Bone marrow (tissue), 2 donors: ENCODE measurements around the gene ERG28.
"Not testable (repeated sequence)": the region's sequence is repeated elsewhere in the genome, so short reads cannot be mapped to it uniquely, and the experiment has no call there.

Experiments
- DNase-seq, 2 donors: peaks; one replicate each; lab custom pipeline; 2025; lab: John Stamatoyannopoulos, UW

Gene ERG28, protein sequence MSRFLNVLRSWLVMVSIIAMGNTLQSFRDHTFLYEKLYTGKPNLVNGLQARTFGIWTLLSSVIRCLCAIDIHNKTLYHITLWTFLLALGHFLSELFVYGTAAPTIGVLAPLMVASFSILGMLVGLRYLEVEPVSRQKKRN

DNA sequence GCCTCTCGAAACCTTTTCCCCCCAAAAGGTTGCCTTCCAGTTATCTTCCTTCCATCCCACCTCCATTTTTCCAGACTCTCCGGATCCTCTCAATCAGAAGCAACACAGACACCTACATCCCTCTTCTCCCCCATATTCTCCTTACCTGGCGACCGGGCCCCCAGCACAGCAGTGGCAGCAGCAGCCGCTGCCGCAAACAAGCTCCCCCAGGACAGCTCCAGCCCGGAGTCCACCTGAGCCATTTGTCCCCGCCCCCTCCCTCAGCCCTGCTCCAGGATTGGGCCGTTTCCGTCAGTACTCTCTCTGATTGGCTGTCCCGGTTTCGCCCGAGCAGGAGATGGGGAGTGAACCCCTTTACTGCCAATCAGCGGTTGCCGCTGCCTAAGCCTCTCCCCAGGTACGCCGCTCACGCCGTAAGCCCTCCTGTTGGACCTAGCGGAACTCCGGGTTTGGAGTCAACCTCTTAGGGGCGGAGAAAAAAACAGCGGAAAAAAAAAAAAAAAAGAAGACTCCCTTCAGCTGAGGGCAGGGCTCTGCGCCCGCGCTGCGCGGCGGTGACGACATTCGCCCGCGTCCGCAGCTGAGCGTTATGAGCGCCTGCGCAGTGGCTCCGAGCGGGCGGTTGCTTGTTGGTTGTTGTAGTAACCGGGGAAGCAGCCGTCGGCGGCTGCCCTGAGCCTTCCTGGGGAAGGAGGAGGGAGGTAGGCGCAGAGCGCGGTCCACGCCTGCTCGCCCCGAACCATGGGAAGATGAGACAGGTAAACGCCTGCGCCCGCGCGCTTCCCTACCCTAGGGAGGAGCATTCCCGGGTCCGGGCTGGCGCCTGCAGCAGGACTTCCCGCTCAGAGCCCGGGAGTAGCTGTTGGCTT lies at the start of gene ERG28, which contains the start of gene TTLL5:
Gene ERG28 (minus strand): TSS at position 247 of the 869 bp plus-strand sequence. CDS start 3,374 bp downstream, outside the sequence.
Gene TTLL5 (plus strand): TSS at position 617 of the 869 bp plus-strand sequence. CDS start 1,904 bp downstream, outside the sequence.
- peak; percentile 87 to 96 for DNase-seq

DNA sequence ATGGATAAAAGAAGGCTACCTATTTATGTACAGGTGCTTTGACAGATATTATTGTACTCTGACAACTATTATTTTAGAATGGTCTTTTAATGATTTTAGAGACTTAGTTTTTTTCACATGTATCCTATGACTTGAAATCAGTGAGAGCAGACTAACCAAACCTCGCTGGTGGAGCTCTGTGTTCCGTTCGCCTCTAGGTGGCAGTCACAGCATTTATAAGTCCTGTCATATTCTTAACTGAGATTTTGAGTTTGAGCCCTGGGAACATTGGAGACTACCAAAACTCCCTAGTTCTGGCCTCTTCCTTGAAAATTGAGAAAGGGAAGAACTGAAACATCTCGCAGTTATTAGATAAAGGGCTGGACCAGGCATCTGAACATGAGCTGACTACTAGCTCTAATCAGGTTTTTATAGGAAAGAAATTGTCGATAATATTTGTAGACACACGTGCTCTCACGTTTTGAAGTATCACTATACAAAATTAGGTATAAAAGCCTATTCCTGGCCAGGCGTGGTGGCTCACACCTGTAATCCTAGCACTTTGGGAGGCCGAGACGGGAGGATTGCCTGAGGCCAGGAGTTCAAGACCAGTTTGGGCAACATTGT lies 48.6 kb upstream of the ERG28 start:
- peak in 1 of 2 donors; percentile 75 for DNase-seq

DNA sequence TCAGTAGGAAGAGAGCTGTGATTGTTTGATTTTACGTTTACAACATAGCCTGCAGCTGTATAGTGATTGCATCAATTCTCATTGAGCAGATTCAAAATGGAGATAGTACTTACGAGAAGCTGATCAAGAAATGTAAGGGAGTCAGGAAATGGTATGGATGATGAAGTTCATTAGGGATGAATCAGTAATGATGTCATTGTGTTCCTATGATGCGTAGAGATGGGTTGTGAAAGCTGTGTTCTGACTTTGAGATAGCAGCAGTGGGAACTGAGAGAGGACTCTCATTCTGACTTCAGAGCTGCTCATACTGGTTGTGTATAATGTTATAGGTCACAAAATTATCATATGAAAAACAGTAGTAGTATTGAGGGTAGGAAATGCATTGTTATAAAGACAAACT lies 44.3 kb upstream of the ERG28 start:
- DNase-seq = no peak

DNA sequence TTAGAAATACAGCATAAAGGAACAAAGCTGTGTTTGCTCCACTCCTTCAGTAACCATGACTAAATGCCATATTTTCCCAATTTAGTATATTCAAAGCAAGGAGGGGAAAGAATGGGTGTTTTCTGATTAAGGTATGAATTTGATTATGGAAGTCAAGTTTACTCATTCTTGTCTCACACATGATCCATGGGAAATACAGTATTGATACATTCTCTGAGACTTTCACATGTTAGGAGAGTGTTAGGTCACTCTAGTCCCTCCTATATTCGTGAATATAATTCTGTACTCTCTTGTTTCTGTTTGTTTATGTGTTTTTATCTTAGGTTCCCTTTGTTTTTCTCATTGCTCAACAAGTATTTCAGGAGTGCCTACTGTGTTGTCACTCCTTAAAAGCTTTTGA lies 42.8 kb upstream of the ERG28 start:
- DNase-seq = no peak

DNA sequence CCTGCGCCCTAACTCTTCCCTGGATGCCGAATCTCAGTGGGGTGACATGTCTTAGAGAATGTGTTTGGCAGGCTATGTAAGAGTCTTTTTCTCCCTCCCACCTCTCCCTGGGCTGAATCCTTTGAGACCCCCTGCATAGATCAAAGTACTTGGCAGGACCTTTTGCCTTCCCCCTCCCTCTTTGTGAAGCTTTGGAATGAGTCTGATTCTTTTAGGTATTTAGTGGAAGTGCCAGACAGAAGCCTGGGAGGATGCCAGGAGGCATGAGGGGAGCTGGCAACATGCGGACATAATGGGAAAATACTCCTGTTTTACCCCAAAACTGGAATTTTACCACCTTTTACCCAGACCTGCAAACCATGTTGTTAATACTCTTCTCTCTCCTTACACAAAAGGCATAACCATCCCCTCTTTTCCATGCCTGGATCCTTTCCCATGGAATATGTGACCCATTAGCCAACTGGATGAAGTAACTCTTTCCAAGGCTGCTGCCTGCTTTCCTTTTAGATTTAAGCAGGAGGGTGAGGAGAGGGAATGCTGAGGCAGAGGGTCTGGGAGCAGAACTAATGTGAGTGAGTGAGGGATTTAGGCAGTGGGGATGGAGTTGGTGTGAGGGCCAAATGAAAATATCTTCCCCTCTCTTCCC lies 42.1 kb upstream of the ERG28 start:
- DNase-seq = no peak

DNA sequence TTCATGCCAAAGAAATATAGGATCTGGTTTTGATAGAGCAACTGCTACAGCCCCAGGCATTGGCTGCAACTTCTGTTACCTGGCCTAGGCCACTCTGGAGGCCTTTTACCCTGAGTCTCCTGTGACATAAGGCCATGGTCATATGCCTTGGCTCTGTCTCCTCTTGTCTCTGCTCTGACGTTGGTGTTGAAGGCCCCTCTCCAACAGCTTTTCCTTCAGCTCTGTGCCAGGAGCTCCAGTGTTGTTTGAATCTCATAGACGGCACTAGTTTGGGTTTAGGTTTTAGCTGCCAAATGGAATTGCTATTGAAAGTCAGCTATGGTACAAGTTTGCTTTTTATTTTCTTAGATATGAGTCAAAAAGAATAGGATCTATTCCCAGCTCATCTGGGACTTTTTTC lies 41.4 kb upstream of the ERG28 start:
- DNase-seq = no peak

DNA sequence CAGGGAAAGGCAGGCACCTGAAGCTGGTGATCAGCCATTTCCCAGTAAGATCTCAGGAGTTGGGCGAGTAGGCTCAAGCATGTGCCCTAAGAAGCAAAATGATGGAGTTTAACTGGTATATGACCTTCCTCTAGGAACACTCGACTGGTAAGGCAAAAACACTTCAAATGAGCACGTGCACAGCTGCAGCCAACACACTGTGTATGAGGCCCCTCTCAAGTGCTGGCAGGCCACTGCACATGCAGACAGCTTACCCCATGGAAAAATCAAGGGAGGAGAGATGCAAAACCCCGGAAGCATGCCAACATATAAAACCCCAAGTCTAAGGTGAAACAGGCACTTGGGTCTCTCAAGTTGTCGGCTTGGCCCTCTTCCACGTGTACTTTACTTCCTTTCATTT lies 39.6 kb upstream of the ERG28 start:
- no peak for DNase-seq

DNA sequence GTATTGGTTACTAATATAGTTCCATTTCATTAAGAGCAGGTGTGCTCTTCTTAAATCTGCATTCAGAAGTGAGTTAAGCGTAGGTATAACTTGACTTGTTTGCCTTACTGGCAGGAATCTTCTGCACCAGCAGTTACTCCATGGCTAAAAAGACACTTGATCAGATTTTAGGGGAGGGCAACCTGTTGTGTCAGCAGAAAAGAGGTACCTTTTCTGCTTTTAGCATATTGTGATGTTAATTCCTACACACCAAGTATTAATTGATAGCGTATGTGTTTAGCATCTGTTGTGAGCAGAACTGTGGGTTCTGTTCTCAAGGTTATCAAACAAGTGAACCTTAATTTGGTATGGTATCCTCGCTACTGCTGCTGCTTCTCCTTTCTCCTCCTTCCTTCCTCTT lies 38.7 kb upstream of the ERG28 start:
- no peak for DNase-seq

DNA sequence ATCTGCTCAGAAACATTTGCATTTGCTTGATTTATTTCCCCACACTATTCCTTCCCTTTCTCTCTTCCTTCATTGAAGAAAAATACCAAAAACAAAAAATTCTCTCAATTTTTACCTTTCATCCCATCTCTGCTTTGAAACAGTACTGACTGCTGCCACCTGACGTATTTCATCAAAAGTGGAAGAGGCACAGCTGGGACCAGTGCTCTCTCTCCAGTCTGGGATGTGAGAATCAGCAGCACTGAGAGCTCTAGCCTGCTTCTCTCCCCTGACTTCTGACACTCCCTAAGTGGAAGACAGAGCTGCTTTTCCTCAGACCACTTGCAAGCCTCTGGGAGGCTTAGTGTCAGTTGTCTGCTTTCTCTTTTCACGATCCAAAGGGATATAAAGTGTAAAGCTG lies 37.2 kb upstream of the ERG28 start:
- DNase-seq = no peak

DNA sequence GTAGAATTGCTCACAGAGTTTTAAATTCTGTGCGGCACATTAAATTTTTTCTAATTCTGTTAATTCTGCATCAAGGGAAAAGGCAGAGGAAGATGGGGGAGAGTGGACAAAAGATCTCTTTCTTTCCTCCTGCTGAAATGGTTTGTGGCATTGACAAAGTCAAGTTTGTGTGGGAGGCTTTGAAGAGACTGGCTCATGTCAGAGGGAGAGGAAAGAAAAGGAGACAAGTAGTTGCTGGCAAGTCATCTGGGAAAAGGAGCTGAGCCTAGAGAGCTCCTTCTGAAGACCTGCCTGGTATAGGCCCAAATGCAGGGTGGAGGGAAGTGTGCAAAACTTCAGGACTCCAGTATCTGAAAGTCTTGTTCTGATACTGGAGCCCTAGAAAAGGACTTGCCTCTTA lies 36.7 kb upstream of the ERG28 start:
- DNase-seq = no peak

DNA sequence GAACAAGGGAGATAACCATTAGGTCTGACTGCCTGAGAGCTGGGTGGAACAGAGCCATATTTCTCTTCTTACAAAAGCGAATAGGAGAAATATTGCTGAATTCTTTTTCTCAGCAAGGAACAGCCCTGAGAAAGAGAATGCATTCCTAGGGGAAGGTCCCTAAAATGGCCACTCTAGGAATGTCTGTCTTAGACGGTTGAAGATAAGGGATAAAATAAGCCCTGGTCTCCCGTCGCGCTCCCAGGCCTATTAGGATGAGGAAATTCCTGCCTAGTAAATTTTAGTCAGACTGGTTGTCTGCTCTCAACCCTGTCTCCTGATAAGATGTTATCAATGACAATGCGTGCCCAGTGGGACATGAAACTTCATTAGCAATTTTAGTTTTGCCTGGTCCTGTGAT lies 34.3 kb upstream of the ERG28 start:
- DNase-seq = not testable (repeated sequence)

DNA sequence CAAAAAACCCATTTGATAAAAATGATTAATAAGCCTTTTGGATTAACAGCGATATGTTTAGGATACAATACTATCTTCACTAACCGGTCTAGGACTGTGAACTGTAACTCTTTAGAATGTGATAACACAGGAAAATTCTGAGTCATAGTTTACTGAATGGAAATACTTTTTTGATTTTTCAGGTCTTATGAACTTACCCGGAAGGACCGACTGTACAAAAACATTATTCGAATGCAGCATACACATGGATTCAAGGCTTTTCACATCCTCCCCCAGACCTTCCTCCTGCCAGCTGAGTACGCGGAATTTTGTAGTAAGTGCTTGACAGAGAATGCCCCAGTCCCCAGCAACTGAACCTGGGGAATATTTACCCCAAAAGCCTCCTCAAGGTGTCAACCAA lies 29.3 kb upstream of the ERG28 start:
- no peak for DNase-seq

DNA sequence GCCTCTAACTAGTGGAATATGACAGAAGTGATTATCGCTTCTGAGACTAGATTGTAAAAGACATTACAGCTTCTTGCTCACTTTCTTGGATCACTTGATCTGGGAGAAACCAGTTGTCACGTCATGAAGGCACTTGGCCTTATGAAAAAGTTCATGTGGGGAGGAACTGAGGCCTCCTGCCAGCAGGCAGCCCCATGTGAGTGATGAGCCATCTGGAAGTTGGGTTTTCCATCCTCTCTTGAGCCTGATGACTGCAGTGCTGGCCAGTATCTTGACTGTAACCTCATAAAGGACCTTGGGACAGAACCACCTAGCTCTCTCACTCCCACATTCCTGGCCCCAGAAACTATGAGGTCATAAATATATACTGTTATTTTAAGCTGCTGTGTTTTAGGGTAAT lies 28.3 kb upstream of the ERG28 start:
- DNase-seq = no peak

DNA sequence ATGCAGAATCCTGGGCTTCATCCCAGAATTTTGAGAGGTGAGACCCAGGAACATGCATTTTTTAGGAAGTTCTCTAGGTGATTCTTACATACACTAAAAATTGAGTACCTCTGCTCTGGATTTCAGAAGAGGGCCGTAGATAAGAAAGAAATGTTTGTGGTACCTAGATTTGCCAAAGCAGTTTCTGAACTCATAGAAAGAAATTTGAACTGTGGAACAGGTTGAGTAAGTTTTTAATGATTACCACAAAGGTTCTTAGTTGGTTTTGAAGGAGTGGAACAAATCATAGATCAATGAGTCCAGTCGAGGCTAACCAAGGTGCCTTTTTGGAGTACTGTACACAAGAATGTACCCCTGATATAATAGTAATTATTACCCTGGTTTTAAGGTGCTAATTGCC lies 25.2 kb upstream of the ERG28 start:
- no peak for DNase-seq

DNA sequence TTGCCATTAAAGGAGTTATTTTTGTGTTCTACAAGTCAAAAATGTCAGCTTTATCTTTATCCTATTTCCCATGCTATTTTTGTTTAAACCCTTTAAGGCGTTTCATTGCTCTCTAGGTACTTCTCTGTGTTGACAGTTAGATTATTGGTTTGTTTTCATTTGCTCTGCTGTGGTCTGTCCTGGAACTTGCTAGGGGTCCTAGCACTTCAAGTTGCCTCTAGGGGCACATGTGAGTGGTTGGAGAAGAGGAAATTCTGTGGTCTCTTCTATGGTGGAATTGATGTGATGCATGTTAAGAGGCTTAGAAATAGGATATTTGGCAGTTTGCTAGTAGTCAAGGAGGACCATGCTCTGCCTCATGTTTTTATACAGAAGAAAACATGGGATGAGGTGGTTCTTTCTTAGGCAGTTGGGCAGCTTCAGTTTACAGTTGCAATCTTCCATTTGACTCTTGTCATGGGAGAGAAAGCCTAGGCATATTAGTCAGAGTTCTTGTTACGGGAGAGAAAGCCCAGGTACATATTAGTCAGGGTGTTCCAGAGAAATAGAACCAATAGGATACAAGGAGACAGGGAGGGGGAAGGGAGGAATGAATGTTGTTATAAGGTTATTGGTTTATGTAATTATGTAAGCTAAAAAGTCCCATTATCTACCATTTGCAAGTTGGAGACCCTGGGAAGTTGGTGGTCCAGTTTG lies 14.7 kb upstream of the ERG28 start:
- no peak for DNase-seq

DNA sequence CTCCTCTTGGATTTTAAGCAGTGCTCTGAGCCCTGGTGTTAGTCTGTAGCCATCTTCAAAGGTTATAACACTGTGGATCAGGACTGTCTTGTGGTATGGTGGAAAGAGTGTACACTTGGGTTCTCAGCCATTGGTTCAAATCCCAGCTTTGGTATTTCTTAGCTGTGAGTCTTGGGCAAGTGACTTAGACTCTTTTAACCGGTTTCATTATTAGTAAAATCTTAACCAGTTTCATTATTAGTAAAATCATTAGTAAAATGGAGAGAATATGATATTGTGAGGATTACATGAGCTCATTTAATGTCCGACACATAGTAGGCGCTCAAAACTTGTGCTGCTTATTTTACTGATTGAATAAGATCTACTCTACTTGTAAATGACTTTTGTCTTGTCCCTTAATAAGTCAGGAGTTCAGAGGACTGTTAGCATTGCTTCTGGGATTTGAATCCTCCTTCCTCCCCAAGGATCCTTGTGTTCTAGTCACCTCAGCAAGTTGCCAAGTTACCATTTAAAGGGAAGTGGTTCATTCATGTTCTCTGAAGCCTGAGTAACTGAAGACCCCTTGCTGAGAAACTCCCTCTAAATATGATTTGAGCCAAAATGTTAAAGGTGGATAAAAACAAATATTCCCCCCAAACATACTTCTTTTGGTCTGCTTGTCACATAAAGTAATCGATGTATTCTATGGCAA lies 12.8 kb upstream of the ERG28 start:
- no peak for DNase-seq

DNA sequence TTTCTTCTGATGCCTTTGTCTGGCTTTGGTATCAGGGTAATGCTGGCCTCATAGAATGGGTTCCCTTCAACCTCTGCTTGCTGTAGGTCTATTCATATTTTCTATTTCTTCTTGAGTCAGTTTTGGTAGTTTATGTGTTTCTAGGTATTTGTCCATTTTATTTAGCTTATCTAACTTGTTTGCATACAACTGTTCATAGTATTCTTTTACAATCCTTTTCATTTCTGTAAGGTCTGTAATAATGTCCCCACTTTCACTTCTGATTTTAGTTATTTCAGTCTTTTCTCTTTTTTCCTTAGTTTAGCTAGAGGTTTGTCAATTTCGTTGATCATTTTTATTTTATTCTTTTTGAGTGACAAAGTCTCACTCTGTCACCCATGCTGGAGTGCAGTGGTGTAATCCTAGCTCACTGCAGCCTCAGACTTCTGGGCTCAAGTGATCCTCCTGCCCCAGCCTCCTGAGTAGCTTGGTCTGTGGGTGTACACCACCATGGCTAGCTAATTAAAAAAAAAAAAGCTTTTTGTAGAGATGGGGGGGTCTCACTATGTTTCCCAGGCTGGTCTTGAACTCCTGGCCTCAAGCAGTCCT lies 12.0 kb upstream of the ERG28 start:
- DNase-seq = no peak

DNA sequence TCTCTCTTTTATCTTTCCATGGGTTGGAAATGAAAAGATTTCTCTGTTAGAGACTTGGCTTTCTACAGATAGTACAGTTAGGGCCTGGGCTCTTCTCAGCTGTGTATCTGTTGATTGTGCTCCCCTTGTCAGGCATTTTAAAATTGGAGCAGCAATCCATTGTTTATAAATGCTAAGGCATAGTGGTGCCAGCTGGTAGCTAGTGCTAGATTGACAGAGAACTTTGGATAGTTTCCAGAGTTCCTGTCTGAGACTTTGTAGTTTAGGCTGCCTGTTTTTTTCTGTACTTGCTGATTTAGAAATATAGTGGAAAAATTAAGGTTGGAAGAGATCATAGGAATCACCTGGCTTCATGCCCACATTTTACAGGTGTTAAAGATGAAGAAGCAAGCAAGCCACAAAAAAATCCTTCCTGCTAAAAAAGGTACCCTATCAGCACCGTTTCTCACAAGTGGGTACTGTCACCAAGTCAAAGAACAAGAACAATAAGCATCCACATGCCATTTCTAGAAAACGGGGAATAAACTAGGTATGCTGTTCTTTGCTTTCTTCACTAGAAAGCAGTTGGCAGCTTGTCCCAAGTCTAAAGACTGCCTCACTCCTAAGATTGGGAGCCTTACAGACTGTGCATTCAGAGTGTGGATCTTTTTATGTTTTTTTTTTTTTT lies 6.6 kb upstream of the ERG28 start:
- no peak for DNase-seq

DNA sequence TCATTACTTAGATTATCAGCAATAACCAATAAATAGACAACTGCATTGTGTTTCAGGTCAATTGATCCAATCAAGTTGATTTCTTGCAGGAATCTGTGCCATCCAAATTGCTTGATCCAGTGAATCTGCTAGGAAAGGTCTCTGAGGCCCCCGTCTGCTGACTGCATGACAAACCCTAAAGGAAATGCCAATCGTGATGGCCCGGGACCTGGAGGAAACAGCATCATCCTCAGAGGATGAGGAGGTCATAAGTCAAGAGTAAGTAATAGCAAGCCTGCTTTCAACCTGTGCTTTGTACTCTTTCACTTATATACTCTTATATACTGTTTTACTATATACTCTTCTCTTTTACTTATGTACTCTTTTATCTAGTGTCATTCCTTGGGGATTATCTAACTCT lies 2.3 kb upstream of the ERG28 start:
- DNase-seq = no peak

DNA sequence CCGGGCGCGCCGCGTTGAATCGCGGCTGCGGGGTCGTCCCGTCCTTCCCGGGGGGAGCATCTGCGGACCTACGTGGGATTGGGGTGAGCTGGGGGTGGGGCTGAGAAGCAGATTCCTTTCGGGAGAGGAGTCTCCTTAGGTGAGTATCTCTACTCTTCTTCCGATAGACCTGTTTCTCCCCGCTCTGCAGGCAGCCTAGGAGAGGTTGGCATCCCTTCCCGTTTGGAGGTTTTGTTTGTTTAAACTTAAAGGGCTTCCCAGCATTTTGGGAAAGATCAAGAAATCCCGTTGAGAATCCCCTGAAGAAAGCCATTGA lies 781 bp upstream of the ERG28 start:
- no peak for DNase-seq

DNA sequence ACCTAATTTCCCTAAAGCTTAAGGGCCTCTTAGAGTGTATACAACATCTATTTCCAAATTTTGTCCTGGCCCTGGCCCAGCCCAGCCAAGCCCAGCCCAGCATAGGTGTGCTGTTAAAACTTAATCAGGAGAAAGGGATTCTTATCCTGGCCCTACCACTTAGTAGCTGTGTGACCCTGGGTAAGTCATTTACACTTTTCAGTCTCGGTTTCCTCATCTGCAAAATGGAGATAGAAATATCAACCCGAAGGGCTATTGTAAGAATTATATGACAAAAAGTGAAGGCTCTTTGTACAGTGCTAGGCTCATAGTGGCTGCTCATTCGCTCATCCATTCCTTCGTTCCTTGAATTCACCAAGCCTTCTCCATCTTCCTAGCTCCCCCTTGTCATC lies 442 bp downstream of the ERG28 start:
- no peak for DNase-seq
